Right atrium auricular region (tissue), 2 donors: ENCODE measurements around the gene MITF. TPM values are rescaled to one million over a fixed set of nuclear protein-coding genes. Genes with fewer than 3 reads are reported as not detected.

ENCODE experiments used
- DNase-seq: peaks from one replicate; pipeline ENCODE4 v3.0.0-alpha.2; 2019; ENCODE audit warnings: low spot score
- H3K27ac ChIP-seq, 2 donors: fragments of 200-600 bp; sonication (generic); 1 replicate in 1 of 2; 2 replicates in 1 of 2; pipeline ENCODE4 v1.5.1; 2016 to 2019
- H3K27me3 ChIP-seq, 2 donors: fragments of 200-600 bp; sonication (generic); one replicate each; pipeline versions ENCODE4 v1.5.1 to v1.6.0; 2017 to 2019
- H3K36me3 ChIP-seq: fragments of 200-600 bp; sonication (generic); one replicate; pipeline ENCODE4 v1.5.1; 2016
- H3K4me1 ChIP-seq, 2 donors: fragments of 200-600 bp; sonication (generic); one replicate each; pipeline versions ENCODE4 v1.5.1 to v1.6.0; 2017 to 2019
- H3K4me3 ChIP-seq, 2 donors: fragments of 200-600 bp; sonication (generic); 1 replicate in 1 of 2; 2 replicates in 1 of 2; pipeline ENCODE4 v1.5.1; 2017 to 2019; ENCODE audit warnings: mild to moderate bottlenecking in 1 of 2, moderate library complexity in 1 of 2
- H3K9me3 ChIP-seq, 2 donors: fragments of 200-600 bp; sonication (generic); one replicate each; pipeline ENCODE4 v1.5.1; 2019
- CTCF ChIP-seq, 2 donors: fragments of 200-600 bp; sonication (generic); IDR thresholded peaks; one replicate each; pipeline ENCODE4 v1.5.1; 2019; ENCODE audit warnings: antibody characterized with exemption in 2 of 2
- total RNA-seq, 2 donors: library from RNA; depleted of rRNA; stranded (reverse); fragments of >200 nt; gene quantifications; one replicate each; pipeline ENCODE4 v1.1.0, GENCODE V29; 2016

The MITF gene
- total RNA-seq, 2 donors from 2014 or later = 47.6 to 68.6 TPM

- H3K4me1 ChIP-seq = peaks cover 0 to 15% of the 10 kb centered on the region in 2 donors
Measured at GRCh38 chr3:69861556-69861955, 122.3 kb downstream of the MITF start.

GRCh38 chr3:69864141-69864540 lies 124.9 kb downstream of the MITF start:
- no peaks in the 10 kb centered on the region for H3K27me3 ChIP-seq
- H3K27ac ChIP-seq = peak overlapping the region in 1 of 2 donors; percentile 68
- no peaks in the 10 kb centered on the region for H3K36me3 ChIP-seq
- H3K4me1 ChIP-seq = peaks cover 0 to 15% of the 10 kb centered on the region in 2 donors
- no peak for DNase-seq
- no peak overlapping the region for H3K4me3 ChIP-seq
- no peaks in the 10 kb centered on the region for H3K9me3 ChIP-seq
- TF ChIP-seq CTCF (IDR thresholded peaks at IDR 0.05) = no peak

More at GRCh38 chr3:69861556-69861955, 122.3 kb downstream of the MITF start:
- H3K27ac ChIP-seq = no peak overlapping the region
- no peak for TF ChIP-seq CTCF (IDR thresholded peaks at IDR 0.05)
- H3K4me3 ChIP-seq = no peak overlapping the region
- H3K27me3 ChIP-seq = no peaks in the 10 kb centered on the region
- no peak for DNase-seq
- H3K36me3 ChIP-seq = no peaks in the 10 kb centered on the region
- no peaks in the 10 kb centered on the region for H3K9me3 ChIP-seq

- Histone ChIP-seq H3K9me3 (no peaks in the 10 kb centered on the region), H3K27ac (peak overlapping the region; percentile 28 to 68), H3K4me1 (peaks cover 0 to 15% of the 10 kb centered on the region in 2 donors), H3K27me3 (no peaks in the 10 kb centered on the region), H3K4me3 (no peak overlapping the region), H3K36me3 (no peaks in the 10 kb centered on the region)
- no peak for DNase-seq
- TF ChIP-seq CTCF (IDR thresholded peaks at IDR 0.05) = no peak
Measured at GRCh38 chr3:69864766-69865165, 125.5 kb downstream of the MITF start.

GRCh38 chr3:69865925-69866679 lies 126.8 kb downstream of the MITF start:
- peak; percentile 61 for DNase-seq
- Histone ChIP-seq H3K4me1 (peaks cover 0 to 15% of the 10 kb centered on the region in 2 donors), H3K36me3 (no peaks in the 10 kb centered on the region), H3K27ac (peak overlapping the region; percentile 35 to 68), H3K9me3 (no peaks in the 10 kb centered on the region), H3K4me3 (peak overlapping the region; percentile 11 to 33), H3K27me3 (no peaks in the 10 kb centered on the region)
- TF ChIP-seq CTCF (IDR thresholded peaks at IDR 0.05) = no peak

GRCh38 chr3:69866988-69867720 lies 127.9 kb downstream of the MITF start:
- H3K27ac ChIP-seq = peak overlapping the region in 1 of 2 donors; percentile 68
- peaks cover 0 to 15% of the 10 kb centered on the region in 2 donors for H3K4me1 ChIP-seq
- H3K36me3 ChIP-seq = no peaks in the 10 kb centered on the region
- peak overlapping the region; percentile 11 to 33 for H3K4me3 ChIP-seq
- H3K27me3 ChIP-seq = no peaks in the 10 kb centered on the region
- H3K9me3 ChIP-seq = no peaks in the 10 kb centered on the region
- DNase-seq = no peak
- no peak for TF ChIP-seq CTCF (IDR thresholded peaks at IDR 0.05)
